ENCODE data around the gene DHX40. TPM values are rescaled to one million over a fixed set of nuclear protein-coding genes. Genes with fewer than 3 reads are reported as not detected.

The DHX40 gene
- total and polyA plus RNA-seq, 2 experiments from 2014 or later = 12.5 to 43.8 TPM

DNA sequence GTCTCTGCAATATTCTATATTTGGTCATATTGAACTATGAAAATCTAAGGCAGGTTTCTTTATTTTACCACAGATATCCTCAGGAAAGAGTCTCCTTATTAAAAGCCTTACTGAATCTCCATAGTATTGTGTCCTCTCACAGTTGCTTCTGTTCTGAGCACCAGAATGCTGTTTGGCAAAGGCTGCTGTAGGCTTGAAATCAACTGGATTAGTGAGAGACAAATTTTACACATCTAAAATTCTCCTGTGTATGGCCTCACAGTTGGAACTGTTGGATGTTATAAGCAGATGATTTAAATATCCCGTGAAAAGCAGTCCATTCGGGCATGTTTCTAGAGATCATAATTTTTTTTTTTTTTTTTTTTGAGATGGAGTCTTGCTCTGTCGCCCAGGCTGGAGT is 63.8 kb downstream of the DHX40 start:
- H3K27ac ChIP-seq = no peak overlapping the region

GRCh38 chr17:59631276-59631675 is 65.9 kb downstream of the DHX40 start:
- DNase-seq (ENCODE audit: low spot score) = no peak
- H3K9me2 ChIP-seq (replicated peaks; ENCODE audit: insufficient read depth) = no peaks in the 10 kb centered on the region
- H3K4me1 ChIP-seq (ENCODE audit: insufficient read depth) = peaks cover 38% of the 10 kb centered on the region
- H3K4me3 ChIP-seq = no peak overlapping the region
- no peaks in the 10 kb centered on the region for H3K36me3 ChIP-seq (replicated peaks; ENCODE audit: insufficient read depth, low read depth)
- H3K4me2 ChIP-seq = no peak overlapping the region
- no peak overlapping the region for H2AFZ ChIP-seq
- peaks cover 100% of the 10 kb centered on the region for H3K79me2 ChIP-seq
- H3K27ac ChIP-seq = no peak overlapping the region
- H3K9me3 ChIP-seq (ENCODE audit: low read depth) = no peaks in the 10 kb centered on the region
- WGBS (ENCODE audit: low lambda C conversion rate, missing lambda C conversion rate) = 93% methylated on average over 1 of the region's 1 CpG
- H4K20me1 ChIP-seq (ENCODE audit: insufficient read depth, poor library complexity, severe bottlenecking) = peaks cover 100% of the 10 kb centered on the region
- H3K27me3 ChIP-seq = no peaks in the 10 kb centered on the region
- TF ChIP-seq, protein P1, sequence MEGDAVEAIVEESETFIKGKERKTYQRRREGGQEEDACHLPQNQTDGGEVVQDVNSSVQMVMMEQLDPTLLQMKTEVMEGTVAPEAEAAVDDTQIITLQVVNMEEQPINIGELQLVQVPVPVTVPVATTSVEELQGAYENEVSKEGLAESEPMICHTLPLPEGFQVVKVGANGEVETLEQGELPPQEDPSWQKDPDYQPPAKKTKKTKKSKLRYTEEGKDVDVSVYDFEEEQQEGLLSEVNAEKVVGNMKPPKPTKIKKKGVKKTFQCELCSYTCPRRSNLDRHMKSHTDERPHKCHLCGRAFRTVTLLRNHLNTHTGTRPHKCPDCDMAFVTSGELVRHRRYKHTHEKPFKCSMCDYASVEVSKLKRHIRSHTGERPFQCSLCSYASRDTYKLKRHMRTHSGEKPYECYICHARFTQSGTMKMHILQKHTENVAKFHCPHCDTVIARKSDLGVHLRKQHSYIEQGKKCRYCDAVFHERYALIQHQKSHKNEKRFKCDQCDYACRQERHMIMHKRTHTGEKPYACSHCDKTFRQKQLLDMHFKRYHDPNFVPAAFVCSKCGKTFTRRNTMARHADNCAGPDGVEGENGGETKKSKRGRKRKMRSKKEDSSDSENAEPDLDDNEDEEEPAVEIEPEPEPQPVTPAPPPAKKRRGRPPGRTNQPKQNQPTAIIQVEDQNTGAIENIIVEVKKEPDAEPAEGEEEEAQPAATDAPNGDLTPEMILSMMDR (IDR thresholded peaks at IDR 0.05; ENCODE audit: poor library complexity) = no peak
- TF ChIP-seq EZH2 (IDR thresholded peaks at IDR 0.05; ENCODE audit: borderline replicate concordance) = no peak
- TF ChIP-seq EZH2phosphoT487 (IDR thresholded peaks at IDR 0.05; ENCODE audit: low read depth, severe bottlenecking, unreplicated experiment) = no peak

More for the DNA sequence above, 63.8 kb downstream of the DHX40 start:
- DNase-seq (ENCODE audit: low spot score) = no peak
- no peak overlapping the region for H2AFZ ChIP-seq
- H3K27me3 ChIP-seq = no peaks in the 10 kb centered on the region
- 100% methylated on average over 3 of the region's 3 CpGs for WGBS (ENCODE audit: low lambda C conversion rate, missing lambda C conversion rate)
- no peaks in the 10 kb centered on the region for H3K9me3 ChIP-seq (ENCODE audit: low read depth)
- H3K4me2 ChIP-seq = no peak overlapping the region
- no peak overlapping the region for H3K4me3 ChIP-seq
- peaks cover 100% of the 10 kb centered on the region for H4K20me1 ChIP-seq (ENCODE audit: insufficient read depth, poor library complexity, severe bottlenecking)
- peaks cover 100% of the 10 kb centered on the region for H3K79me2 ChIP-seq
- no peaks in the 10 kb centered on the region for H3K36me3 ChIP-seq (replicated peaks; ENCODE audit: insufficient read depth, low read depth)
- TF ChIP-seq EZH2 (IDR thresholded peaks at IDR 0.05; ENCODE audit: borderline replicate concordance) = no peak
- TF ChIP-seq EZH2phosphoT487 (IDR thresholded peaks at IDR 0.05; ENCODE audit: low read depth, severe bottlenecking, unreplicated experiment) = no peak
- TF ChIP-seq, protein P1 (IDR thresholded peaks at IDR 0.05; ENCODE audit: poor library complexity) = no peak
- H3K4me1 ChIP-seq (ENCODE audit: insufficient read depth) = peaks cover 37% of the 10 kb centered on the region
- H3K9me2 ChIP-seq (replicated peaks; ENCODE audit: insufficient read depth) = no peaks in the 10 kb centered on the region

DNA sequence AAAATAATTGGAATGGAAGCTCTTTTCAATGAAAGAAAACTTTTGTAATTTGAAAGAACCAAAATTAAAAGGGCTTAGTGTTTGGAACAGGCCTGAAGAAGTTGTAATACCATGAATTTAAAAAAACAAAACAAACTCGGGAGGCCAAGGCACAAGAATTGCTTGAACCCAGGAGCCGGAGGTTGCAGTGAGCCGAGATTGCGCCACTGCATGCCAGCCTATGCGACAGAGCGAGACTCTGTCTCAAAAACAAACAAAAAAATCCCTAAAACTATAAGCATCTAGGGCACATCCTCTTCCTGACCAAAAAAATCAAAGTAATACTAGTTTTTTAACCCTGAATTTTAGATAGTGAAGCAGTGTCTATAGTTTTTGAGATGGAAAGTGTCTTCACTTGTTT is 67.0 kb downstream of the DHX40 start:
- Histone ChIP-seq H3K4me1 (ENCODE audit: insufficient read depth) (peaks cover 27% of the 10 kb centered on the region), H3K4me2 (no peak overlapping the region), H3K36me3 (replicated peaks; ENCODE audit: insufficient read depth, low read depth) (no peaks in the 10 kb centered on the region), H3K79me2 (peaks cover 100% of the 10 kb centered on the region), H3K9me2 (replicated peaks; ENCODE audit: insufficient read depth) (no peaks in the 10 kb centered on the region), H3K9me3 (ENCODE audit: low read depth) (no peaks in the 10 kb centered on the region), H3K27me3 (no peaks in the 10 kb centered on the region), H3K4me3 (no peak overlapping the region), H3K27ac (no peak overlapping the region), H4K20me1 (ENCODE audit: insufficient read depth, poor library complexity, severe bottlenecking) (peaks cover 99% of the 10 kb centered on the region), H2AFZ (no peak overlapping the region)
- 84% methylated on average over 6 of the region's 6 CpGs for WGBS (ENCODE audit: low lambda C conversion rate, missing lambda C conversion rate)
- no peak for DNase-seq (ENCODE audit: low spot score)
- no peak for TF ChIP-seq EZH2phosphoT487 (IDR thresholded peaks at IDR 0.05; ENCODE audit: low read depth, severe bottlenecking, unreplicated experiment)
- TF ChIP-seq, protein P1 (IDR thresholded peaks at IDR 0.05; ENCODE audit: poor library complexity) = no peak
- no peak for TF ChIP-seq EZH2 (IDR thresholded peaks at IDR 0.05; ENCODE audit: borderline replicate concordance)
